GM12872 (cell line): ENCODE data around the gene MTCP1.

Experiments used
- CTCF ChIP-seq: IDR thresholded peaks from 3 replicates; pipeline ENCODE4 v1.5.1; 2011; ENCODE audit warnings: low read depth, mild to moderate bottlenecking, low read length, moderate library complexity; ENCODE audit not compliant: insufficient read depth

MTCP1 gene

GRCh38 chrX:155086961-155087735, 16.2 kb upstream of the MTCP1 start:
- no peak for TF ChIP-seq CTCF

- peak; percentile 54 for TF ChIP-seq CTCF
Observed at GRCh38 chrX:155086202-155086840, 15.4 kb upstream of the MTCP1 start.

- TF ChIP-seq CTCF = no peak
Observed at GRCh38 chrX:155071694-155072280, 851 bp upstream of the MTCP1 start.

- TF ChIP-seq CTCF = no peak
Observed at GRCh38 chrX:155070663-155070974, 317 bp downstream of the MTCP1 start.

GRCh38 chrX:155070038-155070437, 898 bp downstream of the MTCP1 start:
- TF ChIP-seq CTCF = no peak

GRCh38 chrX:155069414-155069813, 1.5 kb downstream of the MTCP1 start:
- no peak for TF ChIP-seq CTCF

GRCh38 chrX:155068165-155068564, 2.8 kb downstream of the MTCP1 start:
- no peak for TF ChIP-seq CTCF
